HEK293 (cell line): ENCODE results near the gene ETDC.

ENCODE experiments used
- CTCF ChIA-PET: fragments of 350-600 bp; formaldehyde crosslinking; extraction: SDS; loops from one replicate; lab custom pipeline; 2021; ENCODE audit warnings: antibody characterized with exemption; lab: Yijun Ruan, JAX
- POLR2A ChIA-PET: fragments of 300-600 bp; formaldehyde crosslinking; extraction: SDS; loops from one replicate; lab custom pipeline; 2020; ENCODE audit warnings: antibody characterized with exemption, inconsistent platforms; lab: Yijun Ruan, JAX
- H3K27ac ChIP-seq: fragments of 200-500 bp; sonication (Bioruptor generic); 2 replicates; pipeline ENCODE4 v1.5.1; 2014; ENCODE audit warnings: low read depth, low read length, control low read depth, inconsistent platforms; ENCODE audit errors: extremely low read depth
- H3K36me3 ChIP-seq, 2 experiments: fragments of 200-500 bp in 1 of 2; sonication (Bioruptor generic) in 1 of 2; 1 replicate in 1 of 2; 2 replicates in 1 of 2; pipeline ENCODE4 v1.5.1; 2014 to 2017; ENCODE audit warnings: inconsistent platforms in 2 of 2, low read length in 2 of 2; ENCODE audit not compliant: control insufficient read depth in 2 of 2, insufficient read depth in 1 of 2
- H3K4me1 ChIP-seq: fragments of 200-500 bp; sonication (Bioruptor generic); 2 replicates; pipeline ENCODE4 v1.5.1; 2014; ENCODE audit warnings: mild to moderate bottlenecking, low read length, inconsistent platforms; ENCODE audit not compliant: control insufficient read depth, insufficient read depth
- H3K4me3 ChIP-seq: 2 replicates; pipeline ENCODE4 v1.5.1; 2011; ENCODE audit warnings: low read depth, mild to moderate bottlenecking, control low read depth, low read length, moderate library complexity
- H3K9me3 ChIP-seq: fragments of 200-500 bp; sonication (Bioruptor generic); 2 replicates; pipeline ENCODE4 v1.5.1; 2014; ENCODE audit warnings: low read depth, low read length, inconsistent platforms; ENCODE audit not compliant: control insufficient read depth, insufficient read depth
- GLI2 ChIP-seq: fragments of 450-650 bp; formaldehyde crosslinking; IDR thresholded peaks from 2 replicates; pipeline ENCODE4; 2017; ENCODE audit warnings: missing biosample characterization, missing genetic modification characterization, low read depth, borderline replicate concordance
- GLI4 ChIP-seq: fragments of 450-650 bp; formaldehyde crosslinking; IDR thresholded peaks from 2 replicates; pipeline ENCODE4 v1.5.1; 2016; ENCODE audit warnings: missing biosample characterization, missing genetic modification characterization
- KLF9 ChIP-seq: fragments of 450-650 bp; formaldehyde crosslinking; IDR thresholded peaks from 2 replicates; pipeline ENCODE4 v1.5.1; 2016; ENCODE audit warnings: missing biosample characterization, missing genetic modification characterization, low read depth
- PATZ1 ChIP-seq: fragments of 450-650 bp; formaldehyde crosslinking; IDR thresholded peaks from 2 replicates; pipeline ENCODE4 v1.5.1; 2016; ENCODE audit warnings: missing biosample characterization, missing genetic modification characterization
- PRDM6 ChIP-seq: fragments of 450-650 bp; formaldehyde crosslinking; IDR thresholded peaks from 2 replicates; pipeline ENCODE4 v1.5.1; 2017; ENCODE audit warnings: missing biosample characterization, missing genetic modification characterization
- TCF7L2 ChIP-seq: IDR thresholded peaks from 2 replicates; pipeline ENCODE4 v1.6.1; 2011; ENCODE audit warnings: low read depth, mild to moderate bottlenecking, inconsistent platforms, low read length, moderate library complexity, borderline replicate concordance
- ZNF148 ChIP-seq: fragments of 450-650 bp; formaldehyde crosslinking; IDR thresholded peaks from 2 replicates; pipeline ENCODE4 v1.5.0; 2017; ENCODE audit warnings: missing biosample characterization, missing genetic modification characterization, borderline replicate concordance
- ZNF211 ChIP-seq: fragments of 450-650 bp; formaldehyde crosslinking; IDR thresholded peaks from 2 replicates; pipeline ENCODE4 v1.5.1; 2016; ENCODE audit warnings: low read depth, missing biosample characterization, missing genetic modification characterization
- ZNF274 ChIP-seq, 2 experiments: fragments of 200-500 bp in 1 of 2; fragments of 450-650 bp in 1 of 2; sonication (Bioruptor generic) in 1 of 2; formaldehyde crosslinking in 1 of 2; IDR thresholded peaks; 2 replicates each; pipeline versions ENCODE4 v1.5.1 to v1.6.1; 2014 to 2016; ENCODE audit warnings: borderline replicate concordance in 1 of 2, inconsistent platforms in 1 of 2, low read length in 1 of 2, missing biosample characterization in 1 of 2, missing genetic modification characterization in 1 of 2
- ZNF280D ChIP-seq: fragments of 450-650 bp; formaldehyde crosslinking; IDR thresholded peaks from 2 replicates; pipeline ENCODE4 v1.5.1; 2016; ENCODE audit warnings: missing biosample characterization, missing genetic modification characterization
- ZNF426 ChIP-seq: fragments of 450-650 bp; formaldehyde crosslinking; IDR thresholded peaks from 2 replicates; pipeline ENCODE4 v1.5.1; 2017; ENCODE audit warnings: missing biosample characterization, missing genetic modification characterization, mild to moderate bottlenecking, inconsistent platforms, moderate library complexity
- ZNF529 ChIP-seq: fragments of 450-650 bp; formaldehyde crosslinking; IDR thresholded peaks from 2 replicates; pipeline ENCODE4 v1.5.1; 2017; ENCODE audit warnings: missing genetic modification characterization, missing biosample characterization; ENCODE audit not compliant: insufficient replicate concordance
- ZNF555 ChIP-seq: fragments of 450-650 bp; formaldehyde crosslinking; conservative IDR thresholded peaks from 2 replicates; pipeline ENCODE4 v1.5.1; 2017; ENCODE audit warnings: missing biosample characterization, mild to moderate bottlenecking, missing genetic modification characterization, inconsistent platforms
- ZNF600 ChIP-seq: fragments of 450-650 bp; formaldehyde crosslinking; IDR thresholded peaks from 2 replicates; pipeline ENCODE4 v1.5.1; 2016; ENCODE audit warnings: missing biosample characterization, missing genetic modification characterization
- ZNF639 ChIP-seq: fragments of 450-650 bp; formaldehyde crosslinking; IDR thresholded peaks from 2 replicates; pipeline ENCODE4 v1.5.1; 2016; ENCODE audit warnings: missing biosample characterization, missing genetic modification characterization
- ZNF645 ChIP-seq: fragments of 450-650 bp; formaldehyde crosslinking; IDR thresholded peaks from 2 replicates; pipeline ENCODE4; 2016; ENCODE audit warnings: missing biosample characterization, missing genetic modification characterization
- ZNF654 ChIP-seq: fragments of 450-650 bp; formaldehyde crosslinking; IDR thresholded peaks from 2 replicates; pipeline ENCODE4 v1.5.1; 2016; ENCODE audit warnings: low read depth, missing biosample characterization, missing genetic modification characterization
- ZNF785 ChIP-seq: fragments of 450-650 bp; formaldehyde crosslinking; IDR thresholded peaks from 2 replicates; pipeline ENCODE4 v1.5.1; 2016; ENCODE audit warnings: missing biosample characterization, missing genetic modification characterization
- ZNF843 ChIP-seq: fragments of 450-650 bp; formaldehyde crosslinking; IDR thresholded peaks from 2 replicates; pipeline ENCODE4 v1.5.1; 2016; ENCODE audit warnings: missing biosample characterization, missing genetic modification characterization

ETDC gene

GRCh38 chrX:135330706-135331105, 21.4 kb downstream of the ETDC start (continued):
- TF ChIP-seq ZNF148 (no peak), ZNF274 (IDR thresholded peaks at IDR 0.05; ENCODE audit: low read length) (no peak), ZNF274 (tag by site-specific recombination; IDR thresholded peaks at IDR 0.05; ENCODE audit: borderline replicate concordance) (no peak), ZNF645 (tag by site-specific recombination) (no peak), KLF9 (tag by site-specific recombination) (no peak)

GRCh38 chrX:135331525-135331924, 22.2 kb downstream of the ETDC start:
- H3K4me3 ChIP-seq, result no peak overlapping the region
- H3K36me3 ChIP-seq, result peaks cover 0 to 3% of the 10 kb centered on the region in 2 experiments; a peak in 1 of 3 replicates
- TF ChIP-seq GLI4 (tag by site-specific recombination), result no peak
- no peak for TF ChIP-seq ZNF529 (tag by site-specific recombination)
- TF ChIP-seq ZNF211 (tag by site-specific recombination), result no peak
- no peak for TF ChIP-seq ZNF600 (tag by site-specific recombination)
- no peak for TF ChIP-seq ZNF843 (tag by site-specific recombination)
- no peak for TF ChIP-seq GLI2 (tag by site-specific recombination)
- TF ChIP-seq ZNF639 (tag by site-specific recombination), result no peak
- TF ChIP-seq TCF7L2, result no peak
- no peak for TF ChIP-seq ZNF654 (tag by site-specific recombination)
- TF ChIP-seq PRDM6 (tag by site-specific recombination), result no peak
- ChIA-PET POLR2A (no interaction called here), CTCF (no interaction called here)
- H3K9me3 ChIP-seq, result no peaks in the 10 kb centered on the region
- peaks cover 5% of the 10 kb centered on the region for H3K4me1 ChIP-seq
- no peak overlapping the region for H3K27ac ChIP-seq

GRCh38 chrX:135340831-135341230, 31.6 kb downstream of the ETDC start:
- H3K4me1 ChIP-seq, result peaks cover 5% of the 10 kb centered on the region
- H3K36me3 ChIP-seq, result peaks cover 0 to 4% of the 10 kb centered on the region in 2 experiments; a peak in 1 of 3 replicates
- CTCF ChIA-PET, result no interaction called here
- no peak overlapping the region for H3K27ac ChIP-seq
- POLR2A ChIA-PET, result no interaction called here
- H3K4me3 ChIP-seq, result no peak overlapping the region
- no peaks in the 10 kb centered on the region for H3K9me3 ChIP-seq
- TF ChIP-seq ZNF555 (tag by site-specific recombination) (no peak), ZNF280D (no peak), ZNF785 (tag by site-specific recombination) (no peak), ZNF426 (tag by site-specific recombination) (no peak), PATZ1 (tag by site-specific recombination) (no peak), ZNF645 (tag by site-specific recombination) (no peak)
